Suprapubic skin (tissue), 4 donors: Measurements from ENCODE around the gene PTPN21.

Source experiments
- POLR2A ChIP-seq, 2 donors: fragments of 450-650 bp; IDR thresholded peaks; one replicate each; pipeline ENCODE4 v1.6.1; 2017; ENCODE audit warnings: antibody characterized with exemption in 2 of 2, mild to moderate bottlenecking in 2 of 2, moderate library complexity in 2 of 2
- POLR2AphosphoS5 ChIP-seq, 3 donors: sonication (generic); formaldehyde crosslinking; IDR thresholded peaks; one replicate each; pipeline ENCODE4 v1.6.1; 2017; ENCODE audit warnings: antibody characterized with exemption in 3 of 3
- TF ChIP-seq, protein P1 (sequence below), 2 donors: fragments of 200-600 bp in 1 of 2; fragments of 450-650 bp in 1 of 2; sonication (generic) in 1 of 2; IDR thresholded peaks; one replicate each; pipeline ENCODE4 v1.5.1; 2016 to 2019; ENCODE audit warnings: antibody characterized with exemption in 2 of 2, mild to moderate bottlenecking in 1 of 2, moderate library complexity in 1 of 2

DNA sequence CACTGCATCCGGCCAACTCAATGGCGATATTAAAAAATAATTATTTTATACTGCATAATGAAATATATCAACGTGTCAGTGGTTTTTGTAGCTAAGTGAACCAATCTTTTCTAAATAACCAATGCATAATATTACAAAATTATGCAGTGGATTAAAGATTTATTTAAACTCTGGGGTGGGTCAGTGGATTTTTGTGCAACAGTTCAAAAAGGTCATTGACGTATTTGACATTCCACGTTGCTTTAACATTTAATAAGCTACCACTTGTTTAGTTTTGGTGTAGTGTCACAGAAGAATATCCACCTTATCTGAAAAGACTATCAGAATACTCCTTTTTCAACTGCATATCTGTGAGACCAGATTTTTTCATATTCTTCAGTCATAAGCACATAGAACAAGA is 10.6 kb upstream of the PTPN21 start:
- TF ChIP-seq POLR2A (IDR thresholded peaks at IDR 0.05) (no peak), POLR2AphosphoS5 (IDR thresholded peaks at IDR 0.05) (no peak)
- TF ChIP-seq, protein P1, sequence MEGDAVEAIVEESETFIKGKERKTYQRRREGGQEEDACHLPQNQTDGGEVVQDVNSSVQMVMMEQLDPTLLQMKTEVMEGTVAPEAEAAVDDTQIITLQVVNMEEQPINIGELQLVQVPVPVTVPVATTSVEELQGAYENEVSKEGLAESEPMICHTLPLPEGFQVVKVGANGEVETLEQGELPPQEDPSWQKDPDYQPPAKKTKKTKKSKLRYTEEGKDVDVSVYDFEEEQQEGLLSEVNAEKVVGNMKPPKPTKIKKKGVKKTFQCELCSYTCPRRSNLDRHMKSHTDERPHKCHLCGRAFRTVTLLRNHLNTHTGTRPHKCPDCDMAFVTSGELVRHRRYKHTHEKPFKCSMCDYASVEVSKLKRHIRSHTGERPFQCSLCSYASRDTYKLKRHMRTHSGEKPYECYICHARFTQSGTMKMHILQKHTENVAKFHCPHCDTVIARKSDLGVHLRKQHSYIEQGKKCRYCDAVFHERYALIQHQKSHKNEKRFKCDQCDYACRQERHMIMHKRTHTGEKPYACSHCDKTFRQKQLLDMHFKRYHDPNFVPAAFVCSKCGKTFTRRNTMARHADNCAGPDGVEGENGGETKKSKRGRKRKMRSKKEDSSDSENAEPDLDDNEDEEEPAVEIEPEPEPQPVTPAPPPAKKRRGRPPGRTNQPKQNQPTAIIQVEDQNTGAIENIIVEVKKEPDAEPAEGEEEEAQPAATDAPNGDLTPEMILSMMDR (IDR thresholded peaks at IDR 0.05) = no peak
